GM12878 (cell line): ENCODE data around the gene NDUFA12. TPM values are rescaled to one million over a fixed set of nuclear protein-coding genes. Genes with fewer than 3 reads are reported as not detected.
A peak's percentile ranks its signal among the peaks of the same experiment; 100 is the strongest.

Experiments
- ATAC-seq: fragments of 200-7000 bp; cut with Tn5 transposase; 3 replicates; pipeline ENCODE4 v1.9.1; 2020; ENCODE audit warnings: mild to moderate bottlenecking, moderate library complexity
- BruUV-seq: library from RNA; stranded (reverse); fragments of 400-500 nt; replicated peaks from 2 replicates; lab custom pipeline; 2021; lab: Mats Ljungman, UMichigan
- CTCF ChIA-PET: fragments of 300-600 bp; sonication (Branson Sonifier 250); formaldehyde crosslinking; extraction: SDS; loops from one replicate; lab custom pipeline; 2021; ENCODE audit warnings: inconsistent platforms; lab: Yijun Ruan, JAX
- POLR2A ChIA-PET: fragments of 350-600 bp; formaldehyde crosslinking; extraction: SDS; loops from one replicate; lab custom pipeline; 2021; ENCODE audit warnings: inconsistent platforms; lab: Charles Lee
- RAD21 ChIA-PET: fragments of 300-600 bp; sonication (Branson Sonifier 250); formaldehyde crosslinking; loops from one replicate; lab custom pipeline; 2023; ENCODE audit warnings: antibody characterized with exemption; ENCODE audit not compliant: unreplicated experiment; lab: Charles Lee
- SMC1A ChIA-PET: fragments of 300-600 bp; sonication (Branson Sonifier 250); formaldehyde crosslinking; loops from one replicate; lab custom pipeline; 2023; ENCODE audit not compliant: unreplicated experiment, uncharacterized antibody; lab: Charles Lee
- DNase-seq: peaks from one replicate; pipeline ENCODE4 v3.0.0-alpha.2; 2011; ENCODE audit warnings: low read depth, low spot score
- FAIRE-seq: peaks from 3 replicates; lab custom pipeline; 2011; peaks lifted over from hg19 to GRCh38; lab: Jason Lieb, UNC
- H2AFZ ChIP-seq: 2 replicates; pipeline ENCODE4 v1.6.0; 2011; ENCODE audit warnings: low read depth, low read length, control low read depth; ENCODE audit not compliant: control insufficient read depth
- H3K27ac ChIP-seq: 2 replicates; pipeline ENCODE4 v1.5.1; 2011; ENCODE audit warnings: control low read depth; ENCODE audit not compliant: control insufficient read depth, insufficient read depth
- H3K27me3 ChIP-seq, 2 experiments: replicated peaks in 1 of 2; 2 replicates each; pipeline versions ENCODE4 v1.6.0 to v1.6.1; 2011; ENCODE audit warnings: low read length in 1 of 2; ENCODE audit not compliant: control insufficient read depth in 2 of 2, insufficient read depth in 2 of 2
- H3K36me3 ChIP-seq, 2 experiments: 2 replicates each; pipeline ENCODE4 v1.5.1; 2011; ENCODE audit warnings: low read length in 1 of 2; ENCODE audit not compliant: control insufficient read depth in 2 of 2, insufficient read depth in 2 of 2
- H3K4me1 ChIP-seq: 2 replicates; pipeline ENCODE4 v1.6.1; 2011; ENCODE audit warnings: mild to moderate bottlenecking, low read length, moderate library complexity, mixed read lengths; ENCODE audit not compliant: control insufficient read depth, insufficient read depth
- H3K4me2 ChIP-seq: 2 replicates; pipeline ENCODE4 v1.6.0; 2011; ENCODE audit warnings: control low read depth; ENCODE audit not compliant: control insufficient read depth, insufficient read depth
- H3K4me3 ChIP-seq: fragments of 200-600 bp; sonication (generic); 2 replicates; pipeline ENCODE4 v1.5.1; 2016
- H3K79me2 ChIP-seq: 2 replicates; pipeline ENCODE4 v1.6.0; 2011; ENCODE audit warnings: low read length; ENCODE audit not compliant: control insufficient read depth, insufficient read depth
- H3K9ac ChIP-seq: 2 replicates; pipeline ENCODE4 v1.8.0; 2011; ENCODE audit warnings: low read length, control low read depth, mixed read lengths; ENCODE audit not compliant: control insufficient read depth, insufficient read depth
- H3K9me3 ChIP-seq: replicated peaks from 3 replicates; pipeline ENCODE4 v1.5.1; 2011; ENCODE audit warnings: mild to moderate bottlenecking, low read length; ENCODE audit not compliant: control insufficient read depth, insufficient read depth
- H4K20me1 ChIP-seq: 2 replicates; pipeline ENCODE4 v1.6.0; 2011; ENCODE audit not compliant: control insufficient read depth, insufficient read depth
- ATF7 ChIP-seq: fragments of 450-650 bp; IDR thresholded peaks from 2 replicates; pipeline ENCODE4 v1.6.1; 2016; ENCODE audit warnings: low read depth, mild to moderate bottlenecking
- BHLHE40 ChIP-seq, 2 experiments: fragments of 450-650 bp in 1 of 2; IDR thresholded peaks; 2 replicates each; pipeline ENCODE4 v1.6.1; 2011 to 2017; ENCODE audit warnings: low read depth in 2 of 2, borderline replicate concordance in 1 of 2, improper control_type of control experiment in 1 of 2, low read length in 1 of 2, mild to moderate bottlenecking in 1 of 2
- E2F8 ChIP-seq: fragments of 450-650 bp; IDR thresholded peaks from 2 replicates; pipeline ENCODE4 v1.6.1; 2018; ENCODE audit warnings: mild to moderate bottlenecking, low read depth, moderate library complexity; ENCODE audit not compliant: partially characterized antibody
- ESRRA ChIP-seq: IDR thresholded peaks from 2 replicates; pipeline ENCODE4 v1.6.1; 2012; ENCODE audit warnings: mild to moderate bottlenecking, low read length, improper control_type of control experiment
- FOS ChIP-seq: IDR thresholded peaks from 3 replicates; pipeline ENCODE4 v1.6.1; 2011; ENCODE audit warnings: borderline replicate concordance; ENCODE audit not compliant: insufficient read length; ENCODE audit errors: extremely low read depth
- HCFC1 ChIP-seq: fragments of 150-350 bp; IDR thresholded peaks from 2 replicates; pipeline ENCODE4 v1.6.1; 2014; ENCODE audit warnings: low read length
- NRF1 ChIP-seq: conservative IDR thresholded peaks from 2 replicates; pipeline ENCODE4 v1.6.1; 2011; ENCODE audit warnings: mild to moderate bottlenecking, low read depth, low read length, improper control_type of control experiment
- RAD51 ChIP-seq: fragments of 450-650 bp; IDR thresholded peaks from 2 replicates; pipeline ENCODE4 v1.6.1; 2016; ENCODE audit warnings: moderate library complexity, mild to moderate bottlenecking, inconsistent platforms
- RCOR1 ChIP-seq: conservative IDR thresholded peaks from 2 replicates; pipeline ENCODE4 v1.6.1; 2012; ENCODE audit warnings: low read depth, low read length, improper control_type of control experiment
- RUNX3 ChIP-seq: IDR thresholded peaks from 2 replicates; pipeline ENCODE4 v1.6.1; 2012; ENCODE audit warnings: low read length, inconsistent platforms
- SMARCA5 ChIP-seq: fragments of 450-650 bp; IDR thresholded peaks from 2 replicates; pipeline ENCODE4 v1.6.1; 2017; ENCODE audit warnings: mild to moderate bottlenecking
- SMC3 ChIP-seq: IDR thresholded peaks from 2 replicates; pipeline ENCODE4 v1.6.1; 2011; ENCODE audit warnings: low read length, improper control_type of control experiment, borderline replicate concordance
- TARDBP ChIP-seq: IDR thresholded peaks from 2 replicates; pipeline ENCODE4 v1.6.1; 2016; ENCODE audit warnings: borderline replicate concordance
- TCF7 ChIP-seq: IDR thresholded peaks from 2 replicates; pipeline ENCODE4 v1.6.1; 2014; ENCODE audit warnings: antibody characterized with exemption, borderline replicate concordance
- USF1 ChIP-seq: IDR thresholded peaks from 2 replicates; pipeline ENCODE4 v1.6.1; 2011; ENCODE audit warnings: borderline replicate concordance, low read depth, mild to moderate bottlenecking, moderate library complexity, mixed read lengths, low read length; ENCODE audit not compliant: insufficient read depth; ENCODE audit errors: extremely low read length
- USF2 ChIP-seq: IDR thresholded peaks from 2 replicates; pipeline ENCODE4 v1.6.1; 2011; ENCODE audit warnings: low read depth, low read length, improper control_type of control experiment, borderline replicate concordance
- ZNF207 ChIP-seq: fragments of 450-650 bp; IDR thresholded peaks from 2 replicates; pipeline ENCODE4 v1.6.1; 2014; ENCODE audit warnings: antibody characterized with exemption, mild to moderate bottlenecking, borderline replicate concordance
- ZNF24 ChIP-seq: fragments of 450-650 bp; IDR thresholded peaks from 2 replicates; pipeline ENCODE4 v1.6.1; 2017; ENCODE audit warnings: antibody characterized with exemption, mild to moderate bottlenecking
- ZNF622 ChIP-seq: fragments of 450-650 bp; IDR thresholded peaks from 2 replicates; pipeline ENCODE4 v1.6.1; 2017; ENCODE audit warnings: mild to moderate bottlenecking, inconsistent platforms
- WGBS: methylation state at CpG from one replicate; pipeline ENCODE4 v1.1.6; 2016; ENCODE audit warnings: low lambda C conversion rate; ENCODE audit not compliant: insufficient replicate concordance, insufficient coverage; ENCODE audit errors: missing lambda C conversion rate; 5-methylcytosine and 5-hydroxymethylcytosine counted together
- in situ Hi-C: fragments of 300-500 bp; cut with MboI; formaldehyde crosslinking; loops from 9 replicates; pipeline ENCODE4 v1.14.3; 2018; ENCODE audit warnings: mixed read lengths
- intact Hi-C: fragments of 100-400 bp; cut with micrococcal nuclease; formaldehyde crosslinking; loops from one replicate; pipeline ENCODE4 v1.14.2; 2022; ENCODE audit not compliant: unreplicated experiment
- polyA plus RNA-seq, 11 experiments: library from polyadenylated mRNA; depleted of rRNA in 4 of 11; unstranded in 6 of 11; stranded (reverse) in 5 of 11; fragments of >200 nt; fragmentation: Nextera tagmentation in 4 of 11; fragmentation: Illumina TruSeq in 1 of 11; extraction: Ambion mirVana in 4 of 11; extraction: Trizol in 1 of 11; gene quantifications; 1 replicate in 1 of 11; 2 replicates in 10 of 11; pipeline versions ENCODE4 v1.2.1 to v1.2.3, GENCODE V29; 2011 to 2016; ENCODE audit warnings: inconsistent platforms in 2 of 11, missing spikeins in 2 of 11, low read depth in 1 of 11
- total RNA-seq, 4 experiments: library from RNA; depleted of rRNA in 3 of 4; stranded (reverse); fragments of >200 nt in 3 of 4; fragmentation: Illumina TruSeq in 1 of 4; extraction: Trizol in 1 of 4; gene quantifications; 2 replicates each; pipeline versions ENCODE4 v1.2.1 to v1.2.3, GENCODE V29; 2013 to 2021

The NDUFA12 gene
- total and polyA plus RNA-seq, 10 of the 15 experiments (the other 5 are each of a cell fraction or from before 2014, with no cell fraction given): 141 to 1,021 (median 295) TPM

GRCh38 chr12:95003213-95003920 is at the start of gene NDUFA12 (continued):
- no peak for TF ChIP-seq E2F8
- peak; percentile 90 for TF ChIP-seq NRF1

- no peak overlapping the region for H3K4me2 ChIP-seq
- no peak for TF ChIP-seq RAD51
- no peak for TF ChIP-seq ZNF207
- TF ChIP-seq ATF7: no peak
- no peak for TF ChIP-seq USF1
- TF ChIP-seq FOS: no peak
- TF ChIP-seq RUNX3: no peak
- no peak for TF ChIP-seq TARDBP
- no peak for TF ChIP-seq TCF7
- no peak for TF ChIP-seq USF2
- no peak for TF ChIP-seq ZNF622
- TF ChIP-seq RCOR1: no peak
- no peak for TF ChIP-seq SMC3
- TF ChIP-seq ZNF24: no peak
- TF ChIP-seq HCFC1: no peak
- TF ChIP-seq BHLHE40 (IDR thresholded peaks at IDR 0.05; ENCODE audit: borderline replicate concordance in 1 of 2, low read depth in 2 of 2, low read length in 1 of 2): no peak
- TF ChIP-seq SMARCA5: no peak
- no peak for TF ChIP-seq ESRRA
- TF ChIP-seq, all 136 proteins: peak for 0
- ChIA-PET POLR2A (no interaction called here), RAD21 (no interaction called here), SMC1A (no interaction called here), CTCF (interaction anchor here (0.6 kb wide), 1 partner anchor 216 kb away, joined by 3 read pairs; no protein-coding TSS in a partner anchor)
- no peak overlapping the region for H3K9ac ChIP-seq
- no peaks in the 10 kb centered on the region for H3K4me1 ChIP-seq
- in situ Hi-C loops: no loop called here
- peaks cover 3 to 17% of the 10 kb centered on the region in 2 experiments; a peak in 3 of 4 replicates for H3K36me3 ChIP-seq
- no peaks in the 10 kb centered on the region for H3K79me2 ChIP-seq
- intact Hi-C loops: no loop called here
- H3K27me3 ChIP-seq: no peaks in the 10 kb centered on the region
- no TSS peak for BruUV-seq
- H3K27ac ChIP-seq: no peak overlapping the region
- H2AFZ ChIP-seq: no peak overlapping the region
- no peak overlapping the region for H3K4me3 ChIP-seq
- no peak for FAIRE-seq
- no peak for ATAC-seq
- DNase-seq: no peak
- WGBS: 65% methylated on average over 4 of the region's 4 CpGs
- H3K9me3 ChIP-seq: no peaks in the 10 kb centered on the region
- H4K20me1 ChIP-seq: no peaks in the 10 kb centered on the region
These were observed 47.7 kb upstream of the NDUFA12 start for GRCh38 chr12:95051241-95051640.
